GM23338 (cell line): ENCODE data around the gene NELFCD. TPM values are rescaled to one million over a fixed set of nuclear protein-coding genes. Genes with fewer than 3 reads are reported as not detected.

ENCODE experiments used
- ATAC-seq: fragments of 200-7000 bp; cut with Tn5 transposase; 3 replicates; pipeline ENCODE4 v1.9.1; 2020
- DNase-seq: peaks from one replicate; pipeline ENCODE4 v3.0.0-alpha.2; 2015; ENCODE audit warnings: low spot score
- H2AFZ ChIP-seq: fragments of 200-600 bp; sonication (generic); 2 replicates; pipeline ENCODE4 v1.8.0; 2016; ENCODE audit warnings: antibody characterized with exemption, mild to moderate bottlenecking, moderate library complexity
- H3F3A ChIP-seq: fragments of 200-600 bp; sonication (generic); replicated peaks from 2 replicates; pipeline ENCODE4 v1.8.0; 2017; ENCODE audit warnings: antibody characterized with exemption, mixed run types, low read depth
- H3K27ac ChIP-seq: fragments of 200-600 bp; sonication (generic); 2 replicates; pipeline ENCODE4 v1.6.1; 2016; ENCODE audit warnings: low read depth
- H3K27me3 ChIP-seq: fragments of 200-600 bp; sonication (generic); 2 replicates; pipeline ENCODE4 v1.8.0; 2016; ENCODE audit warnings: mild to moderate bottlenecking, mixed run types, moderate library complexity; ENCODE audit not compliant: insufficient read depth
- H3K36me3 ChIP-seq: fragments of 200-600 bp; sonication (generic); 2 replicates; pipeline ENCODE4 v1.8.0; 2016; ENCODE audit warnings: mild to moderate bottlenecking; ENCODE audit not compliant: insufficient read depth
- H3K4me1 ChIP-seq: fragments of 200-600 bp; sonication (generic); 2 replicates; pipeline ENCODE4 v1.8.0; 2016; ENCODE audit warnings: mild to moderate bottlenecking, moderate library complexity; ENCODE audit not compliant: insufficient read depth
- H3K4me2 ChIP-seq: fragments of 200-600 bp; sonication (generic); 2 replicates; pipeline ENCODE4 v1.7.1; 2017; ENCODE audit warnings: mixed run types
- H3K4me3 ChIP-seq: fragments of 200-600 bp; sonication (generic); 2 replicates; pipeline ENCODE4 v1.6.1; 2016; ENCODE audit warnings: mixed run types
- H3K79me2 ChIP-seq: fragments of 200-600 bp; sonication (generic); replicated peaks from 2 replicates; pipeline ENCODE4 v1.8.0; 2017; ENCODE audit warnings: mild to moderate bottlenecking; ENCODE audit not compliant: insufficient read depth
- H3K9me2 ChIP-seq: fragments of 200-600 bp; sonication (generic); 2 replicates; pipeline ENCODE4 v1.8.0; 2017; ENCODE audit not compliant: insufficient read depth
- H4K20me1 ChIP-seq: fragments of 200-600 bp; sonication (generic); replicated peaks from 2 replicates; pipeline ENCODE4 v1.8.0; 2017; ENCODE audit warnings: mild to moderate bottlenecking; ENCODE audit not compliant: insufficient read depth
- H3K27ac Mint-ChIP-seq: 2 replicates; pipeline ENCODE4 v1.8.0; 2020; ENCODE audit warnings: inconsistent platforms, mild to moderate bottlenecking, moderate library complexity, mixed read lengths
- H3K27me3 Mint-ChIP-seq: 3 replicates; pipeline ENCODE4 v1.8.0; 2022; ENCODE audit warnings: low read depth, mild to moderate bottlenecking, moderate library complexity, mixed read lengths, inconsistent platforms; ENCODE audit not compliant: insufficient read depth, poor library complexity
- H3K36me3 Mint-ChIP-seq: 3 replicates; pipeline ENCODE4 v1.8.0; 2021; ENCODE audit warnings: low read depth, mild to moderate bottlenecking, inconsistent platforms, moderate library complexity, mixed read lengths
- H3K4me1 Mint-ChIP-seq: 3 replicates; pipeline ENCODE4 v1.8.0; 2020; ENCODE audit warnings: mild to moderate bottlenecking, inconsistent platforms, mixed read lengths
- H3K4me3 Mint-ChIP-seq: 3 replicates; pipeline ENCODE4 v1.8.0; 2021; ENCODE audit warnings: moderate library complexity, mild to moderate bottlenecking, inconsistent platforms, mixed read lengths
- H3K9me3 Mint-ChIP-seq: 3 replicates; pipeline ENCODE4 v1.8.0; 2020; ENCODE audit warnings: moderate library complexity, mild to moderate bottlenecking, inconsistent platforms, mixed read lengths
- ETS1 ChIP-seq: IDR thresholded peaks from 2 replicates; pipeline ENCODE4 v1.6.1; 2016; ENCODE audit warnings: antibody characterized with exemption
- EZH2 ChIP-seq: fragments of 200-600 bp; sonication (generic); IDR thresholded peaks from one replicate; pipeline ENCODE4 v1.8.0; 2017; ENCODE audit warnings: antibody characterized with exemption, mild to moderate bottlenecking, low read depth; ENCODE audit not compliant: unreplicated experiment
- JUNB ChIP-seq: IDR thresholded peaks from one replicate; pipeline ENCODE4 v1.6.1; 2016; ENCODE audit warnings: antibody characterized with exemption; ENCODE audit not compliant: unreplicated experiment
- REST ChIP-seq: IDR thresholded peaks from one replicate; pipeline ENCODE4 v1.6.1; 2018; ENCODE audit warnings: antibody characterized with exemption; ENCODE audit not compliant: unreplicated experiment
- STAT1 ChIP-seq: IDR thresholded peaks from one replicate; pipeline ENCODE4 v1.6.1; 2016; ENCODE audit warnings: antibody characterized with exemption; ENCODE audit not compliant: unreplicated experiment
- ZNF331 ChIP-seq: fragments of 250-450 bp; sonication (Bioruptor Pico); IDR thresholded peaks from 2 replicates; pipeline ENCODE4 v1.5.0; 2020; ENCODE audit warnings: low read depth, mild to moderate bottlenecking, moderate library complexity
- ZNF462 ChIP-seq: fragments of 250-450 bp; sonication (Bioruptor Pico); IDR thresholded peaks from 2 replicates; pipeline ENCODE4 v1.5.0; 2020; ENCODE audit warnings: mild to moderate bottlenecking, moderate library complexity
- polyA plus RNA-seq: library from polyadenylated mRNA; unstranded; fragments of >200 nt; fragmentation: Nextera tagmentation; extraction: Ambion mirVana; gene quantifications from 2 replicates; pipeline ENCODE4 v1.2.1, GENCODE V29; 2016
- total RNA-seq: library from RNA; depleted of rRNA; stranded (reverse); fragments of >200 nt; shearing (Covaris generic); gene quantifications from 2 replicates; pipeline ENCODE4 v1.2.3, GENCODE V29; 2014
- TF ChIP-seq, protein P1 (sequence below), 2 experiments: fragments of 200-600 bp in 1 of 2; sonication (generic) in 1 of 2; conservative IDR thresholded peaks; 2 replicates each; pipeline versions ENCODE4 v1.5.1 to v1.6.1; 2016 to 2017; ENCODE audit warnings: antibody characterized with exemption in 2 of 2, low read depth in 2 of 2, mild to moderate bottlenecking in 2 of 2, moderate library complexity in 1 of 2

Gene NELFCD
- total and polyA plus RNA-seq, 2 experiments from 2014 or later: 52.9 to 75.8 TPM

DNA sequence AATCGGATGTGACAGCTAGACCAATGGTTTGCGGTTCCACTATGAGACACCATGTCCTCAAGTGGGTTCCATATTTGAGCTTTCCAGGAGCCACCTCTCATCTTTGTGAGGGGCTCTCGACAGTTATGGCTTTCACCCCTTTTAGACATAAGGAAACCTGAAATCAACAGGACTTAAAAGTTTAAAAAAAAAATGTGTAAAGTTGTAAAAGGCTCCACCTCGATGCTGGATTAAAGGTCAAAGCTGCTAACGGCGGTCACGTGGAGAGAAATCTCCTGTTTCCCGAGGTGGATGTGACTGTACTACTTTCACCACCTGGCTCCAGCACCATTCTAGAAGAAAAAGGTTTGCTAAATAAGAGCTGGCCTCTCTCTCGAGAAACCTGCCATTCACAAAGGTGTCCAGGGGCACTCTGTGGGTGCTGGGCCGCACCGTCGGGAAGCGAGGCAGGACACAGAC is 50.5 kb downstream of the NELFCD start:
- no peaks in the 10 kb centered on the region for H3K9me2 ChIP-seq
- H3K4me3 ChIP-seq: peak overlapping the region; percentile 90
- Mint-ChIP-seq H3K4me3 (peak overlapping the region; percentile 93), H3K9me3 (no peaks in the 10 kb centered on the region), H3K27me3 (peaks cover 26% of the 10 kb centered on the region), H3K4me1 (peaks cover 21% of the 10 kb centered on the region; the same call in 2 of the 3 replicates), H3K36me3 (peaks cover 73% of the 10 kb centered on the region), H3K27ac (no peak overlapping the region)
- peaks cover 43% of the 10 kb centered on the region for H4K20me1 ChIP-seq
- no peak for TF ChIP-seq STAT1
- no peak for TF ChIP-seq EZH2
- no peak for TF ChIP-seq ZNF331
- TF ChIP-seq REST: no peak
- TF ChIP-seq, protein P1, sequence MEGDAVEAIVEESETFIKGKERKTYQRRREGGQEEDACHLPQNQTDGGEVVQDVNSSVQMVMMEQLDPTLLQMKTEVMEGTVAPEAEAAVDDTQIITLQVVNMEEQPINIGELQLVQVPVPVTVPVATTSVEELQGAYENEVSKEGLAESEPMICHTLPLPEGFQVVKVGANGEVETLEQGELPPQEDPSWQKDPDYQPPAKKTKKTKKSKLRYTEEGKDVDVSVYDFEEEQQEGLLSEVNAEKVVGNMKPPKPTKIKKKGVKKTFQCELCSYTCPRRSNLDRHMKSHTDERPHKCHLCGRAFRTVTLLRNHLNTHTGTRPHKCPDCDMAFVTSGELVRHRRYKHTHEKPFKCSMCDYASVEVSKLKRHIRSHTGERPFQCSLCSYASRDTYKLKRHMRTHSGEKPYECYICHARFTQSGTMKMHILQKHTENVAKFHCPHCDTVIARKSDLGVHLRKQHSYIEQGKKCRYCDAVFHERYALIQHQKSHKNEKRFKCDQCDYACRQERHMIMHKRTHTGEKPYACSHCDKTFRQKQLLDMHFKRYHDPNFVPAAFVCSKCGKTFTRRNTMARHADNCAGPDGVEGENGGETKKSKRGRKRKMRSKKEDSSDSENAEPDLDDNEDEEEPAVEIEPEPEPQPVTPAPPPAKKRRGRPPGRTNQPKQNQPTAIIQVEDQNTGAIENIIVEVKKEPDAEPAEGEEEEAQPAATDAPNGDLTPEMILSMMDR (conservative IDR thresholded peaks at IDR 0.05; ENCODE audit: low read depth in 2 of 2): no peak
- TF ChIP-seq JUNB: no peak
- no peak for TF ChIP-seq ZNF462 (CRISPR knock-in tag)
- no peak for TF ChIP-seq ETS1
- H3K27ac ChIP-seq: no peak overlapping the region
- 0 out of 2 replicates have a peak, but pooled peaks cover 4% of the 10 kb centered on the region for H3F3A ChIP-seq
- DNase-seq (peak; percentile 25), ATAC-seq (peak; percentile 7)
- H3K4me1 ChIP-seq: peaks cover 21% of the 10 kb centered on the region
- peaks cover 49% of the 10 kb centered on the region for H3K36me3 ChIP-seq
- H2AFZ ChIP-seq: peak overlapping the region; percentile 93
- peaks cover 46% of the 10 kb centered on the region for H3K79me2 ChIP-seq
- 0 out of 2 replicates have a peak, but pooled peaks cover 4% of the 10 kb centered on the region for H3K27me3 ChIP-seq
- peak overlapping the region; percentile 88 for H3K4me2 ChIP-seq
